Fibroblast of skin of scalp (primary cell): ENCODE results near the gene COL11A2.

Experiments
- DNase-seq: peaks from one replicate; pipeline ENCODE4 v3.0.0-alpha.2; 2013

Gene COL11A2

GRCh38 chr6:33206027-33206863 is 14.0 kb upstream of the COL11A2 start:
- DNase-seq = peak; percentile 59

GRCh38 chr6:33205191-33206026 is 13.1 kb upstream of the COL11A2 start:
- peak; percentile 37 for DNase-seq

GRCh38 chr6:33204415-33205190 is 12.3 kb upstream of the COL11A2 start, which contains the start of gene HSD17B8:
Gene HSD17B8 (plus strand): TSS chr6:33204655. CDS start chr6:33204669, 14 bp downstream.
- DNase-seq = peak; percentile 93

GRCh38 chr6:33204165-33204414 is 11.8 kb upstream of the COL11A2 start:
- DNase-seq = no peak

GRCh38 chr6:33203443-33204164 is 11.3 kb upstream of the COL11A2 start:
- DNase-seq = no peak

GRCh38 chr6:33202799-33203198 is 10.5 kb upstream of the COL11A2 start:
- no peak for DNase-seq

GRCh38 chr6:33201935-33202334 is 9.7 kb upstream of the COL11A2 start:
- no peak for DNase-seq

GRCh38 chr6:33201147-33201545 is 8.9 kb upstream of the COL11A2 start:
- DNase-seq = no peak

GRCh38 chr6:33200219-33201146 is 8.2 kb upstream of the COL11A2 start, which contains the start of the genes RXRB and SLC39A7:
Gene RXRB (minus strand): TSS chr6:33200665. CDS start chr6:33200476, 189 bp downstream.
Gene SLC39A7 (plus strand): TSS chr6:33200867. CDS start chr6:33201246, 379 bp downstream.
- peak; percentile 100 for DNase-seq

- DNase-seq = peak; percentile 66
Observed at GRCh38 chr6:33199687-33200218, 7.5 kb upstream of the COL11A2 start.

GRCh38 chr6:33198853-33199436 is 6.7 kb upstream of the COL11A2 start:
- no peak for DNase-seq

- DNase-seq = no peak
Observed at GRCh38 chr6:33198159-33198852, 6.0 kb upstream of the COL11A2 start.

GRCh38 chr6:33197431-33198048 is 5.3 kb upstream of the COL11A2 start:
- peak; percentile 61 for DNase-seq

- DNase-seq = no peak
Observed at GRCh38 chr6:33195304-33196165, 3.3 kb upstream of the COL11A2 start.

GRCh38 chr6:33194431-33194979 is 2.2 kb upstream of the COL11A2 start:
- DNase-seq = no peak

GRCh38 chr6:33193619-33194018 is 1.4 kb upstream of the COL11A2 start:
- no peak for DNase-seq

GRCh38 chr6:33192671-33193602 is 670 bp upstream of the COL11A2 start:
- no peak for DNase-seq
